ENCODE data around the gene STK11. TPM values are rescaled to one million over a fixed set of nuclear protein-coding genes. Genes with fewer than 3 reads are reported as not detected.

STK11 gene
- total RNA-seq, 4 donors from 2014 or later = 56.8 to 80.7 (median 60.9) TPM

- WGBS, 2 donors (ENCODE audit: low coverage in 1 of 2) = 52 to 76% methylated on average over 4 of the region's 8 CpGs
- H3K4me3 ChIP-seq = peak overlapping the region; percentile 65 to 86
- TF ChIP-seq EP300 (IDR thresholded peaks at IDR 0.05) (no peak), POLR2AphosphoS5 (IDR thresholded peaks at IDR 0.05) (no peak), POLR2A (IDR thresholded peaks at IDR 0.05) (no peak)
- TF ChIP-seq, protein P1, sequence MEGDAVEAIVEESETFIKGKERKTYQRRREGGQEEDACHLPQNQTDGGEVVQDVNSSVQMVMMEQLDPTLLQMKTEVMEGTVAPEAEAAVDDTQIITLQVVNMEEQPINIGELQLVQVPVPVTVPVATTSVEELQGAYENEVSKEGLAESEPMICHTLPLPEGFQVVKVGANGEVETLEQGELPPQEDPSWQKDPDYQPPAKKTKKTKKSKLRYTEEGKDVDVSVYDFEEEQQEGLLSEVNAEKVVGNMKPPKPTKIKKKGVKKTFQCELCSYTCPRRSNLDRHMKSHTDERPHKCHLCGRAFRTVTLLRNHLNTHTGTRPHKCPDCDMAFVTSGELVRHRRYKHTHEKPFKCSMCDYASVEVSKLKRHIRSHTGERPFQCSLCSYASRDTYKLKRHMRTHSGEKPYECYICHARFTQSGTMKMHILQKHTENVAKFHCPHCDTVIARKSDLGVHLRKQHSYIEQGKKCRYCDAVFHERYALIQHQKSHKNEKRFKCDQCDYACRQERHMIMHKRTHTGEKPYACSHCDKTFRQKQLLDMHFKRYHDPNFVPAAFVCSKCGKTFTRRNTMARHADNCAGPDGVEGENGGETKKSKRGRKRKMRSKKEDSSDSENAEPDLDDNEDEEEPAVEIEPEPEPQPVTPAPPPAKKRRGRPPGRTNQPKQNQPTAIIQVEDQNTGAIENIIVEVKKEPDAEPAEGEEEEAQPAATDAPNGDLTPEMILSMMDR (IDR thresholded peaks at IDR 0.05) = no peak
- peaks cover 3 to 75% (median 54%) of the 10 kb centered on the region in 3 donors for H3K4me1 ChIP-seq
- ATAC-seq = no peak
- no peaks in the 10 kb centered on the region for H3K27me3 ChIP-seq
- H3K27ac ChIP-seq = peak overlapping the region; percentile 96 to 100 (median 100)
- H3K9me3 ChIP-seq = no peaks in the 10 kb centered on the region
- H3K36me3 ChIP-seq = peaks cover 0 to 10% of the 10 kb centered on the region in 2 donors
These were observed 42.2 kb downstream of the STK11 start for GRCh38 chr19:1247748-1248138.

GRCh38 chr19:1248139-1248785 lies 42.7 kb downstream of the STK11 start, which contains the start of gene MIDN:
MIDN (plus strand) TSS chr19:1248583; CDS start chr19:1250297, 1,714 bp downstream.
- H3K4me1 ChIP-seq = peaks cover 3 to 75% (median 49%) of the 10 kb centered on the region in 3 donors
- peak; percentile 93 to 96 for TF ChIP-seq POLR2A (IDR thresholded peaks at IDR 0.05)
- no peak for TF ChIP-seq EP300 (IDR thresholded peaks at IDR 0.05)
- TF ChIP-seq POLR2AphosphoS5 (IDR thresholded peaks at IDR 0.05) = peak; percentile 91
- TF ChIP-seq, protein P1 (IDR thresholded peaks at IDR 0.05) = peak in 2 of 4 experiments; percentile 37 to 49
- no peaks in the 10 kb centered on the region for H3K9me3 ChIP-seq
- peak within 1 kb of the TSS; percentile 96 to 100 (median 100) for H3K27ac ChIP-seq
- H3K4me3 ChIP-seq = peak within 1 kb of the TSS; percentile 65 to 86
- H3K36me3 ChIP-seq = peaks cover 0 to 10% of the 10 kb centered on the region in 2 donors
- no CpG with 5 or more reads among the region's 60 CpGs for whole genome bisulfite sequencing, 2 donors (ENCODE audit: low coverage in 1 of 2)
- H3K27me3 ChIP-seq = no peaks in the 10 kb centered on the region
- peak; percentile 39 for ATAC-seq

DNA sequence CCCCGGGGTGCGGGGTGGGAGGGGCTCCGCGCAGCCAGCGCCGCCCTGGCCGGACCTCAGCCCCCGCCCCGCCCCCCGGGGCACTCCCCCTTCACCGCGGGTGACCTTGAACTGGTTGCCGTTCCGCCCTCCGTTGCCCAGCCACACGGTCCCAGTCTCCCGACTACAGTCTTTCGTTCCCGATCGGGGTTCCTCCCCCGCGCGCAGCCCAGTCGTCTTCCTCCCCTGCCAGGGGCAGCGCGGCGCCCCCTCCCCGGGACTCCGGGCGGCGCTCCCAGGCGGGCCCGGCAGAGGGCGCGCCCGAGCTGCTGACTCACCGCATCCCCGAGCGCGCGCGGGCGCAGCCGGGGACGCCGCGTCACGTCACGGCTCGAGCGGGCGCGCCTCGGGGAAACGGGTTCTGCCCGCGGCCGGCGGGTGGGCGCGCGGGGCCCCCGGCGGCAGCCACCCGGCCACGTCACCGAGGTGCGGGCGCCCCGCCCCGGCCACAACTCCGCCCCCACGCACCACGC lies 43.3 kb downstream of the STK11 start:
- H3K27ac ChIP-seq = peak overlapping the region; percentile 96 to 100 (median 100)
- peaks cover 3 to 75% (median 46%) of the 10 kb centered on the region in 3 donors for H3K4me1 ChIP-seq
- no CpG with 5 or more reads among the region's 74 CpGs for WGBS, 2 donors (ENCODE audit: low coverage in 1 of 2)

DNA sequence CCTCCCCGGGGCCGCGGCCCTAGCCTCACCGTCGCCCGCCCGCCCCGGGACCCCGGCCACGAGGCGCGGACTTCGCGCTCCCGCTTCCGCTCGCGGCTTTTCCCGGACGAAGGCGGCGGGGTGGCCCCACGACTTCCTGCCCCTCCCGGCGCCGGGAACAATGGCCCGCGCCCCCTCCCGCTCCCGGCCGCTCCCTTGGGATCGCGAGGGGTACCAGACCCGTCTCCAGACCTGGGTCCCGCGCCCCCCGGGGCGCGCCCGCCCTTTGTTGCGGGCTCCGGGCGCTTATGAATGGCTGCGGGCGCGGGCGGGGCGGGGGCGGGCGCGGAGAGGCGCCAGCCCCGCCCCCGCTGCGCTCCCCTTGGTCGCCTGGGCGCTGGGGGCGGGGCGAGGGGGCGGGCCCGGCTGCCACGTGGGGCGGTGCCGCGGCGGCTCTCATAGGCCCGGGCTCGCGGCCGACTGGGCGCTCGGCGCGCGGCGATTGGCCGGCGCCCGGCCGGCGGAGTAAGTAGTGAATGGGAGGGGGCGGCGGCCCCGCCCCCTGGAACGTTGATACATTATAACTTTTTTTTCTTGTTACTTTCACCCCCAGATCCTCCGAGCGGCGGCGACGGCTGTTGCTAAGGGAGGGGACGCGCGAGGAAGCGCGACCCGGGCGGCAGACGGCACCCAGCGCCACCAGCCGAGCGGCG lies 43.9 kb downstream of the STK11 start:
- Histone ChIP-seq H3K9me3 (no peaks in the 10 kb centered on the region), H3K36me3 (peaks cover 0 to 18% of the 10 kb centered on the region in 2 donors), H3K27ac (peak overlapping the region; percentile 96 to 100 (median 100)), H3K4me1 (peaks cover 3 to 75% (median 46%) of the 10 kb centered on the region in 3 donors), H3K4me3 (peak overlapping the region; percentile 78 to 86), H3K27me3 (no peaks in the 10 kb centered on the region)
- WGBS, 2 donors (ENCODE audit: low coverage in 1 of 2) = 0% methylated on average over 2 of the region's 102 CpGs; no CpG with 5 or more reads in 1 of the 2 donors
- TF ChIP-seq EP300 (IDR thresholded peaks at IDR 0.05) (peak; percentile 33), POLR2A (IDR thresholded peaks at IDR 0.05) (peak; percentile 87 to 94), POLR2AphosphoS5 (IDR thresholded peaks at IDR 0.05) (peak; percentile 97)
- TF ChIP-seq, protein P1 (IDR thresholded peaks at IDR 0.05) = no peak
- peak; percentile 44 for ATAC-seq

More for the DNA sequence above, 43.3 kb downstream of the STK11 start:
- peaks cover 0 to 12% of the 10 kb centered on the region in 2 donors for H3K36me3 ChIP-seq
- TF ChIP-seq EP300 (IDR thresholded peaks at IDR 0.05) = no peak
- TF ChIP-seq, protein P1 (IDR thresholded peaks at IDR 0.05) = peak in 3 of 4 experiments; percentile 88 to 99 (median 96)
- no peaks in the 10 kb centered on the region for H3K27me3 ChIP-seq
- peak overlapping the region; percentile 65 to 86 for H3K4me3 ChIP-seq
- no peaks in the 10 kb centered on the region for H3K9me3 ChIP-seq
- ATAC-seq = peak; percentile 22

Measured in gastroesophageal sphincter (tissue), 4 donors.